CMK (cell line): ENCODE results near the gene PFDN2.

ENCODE experiments used
- DNase-seq: peaks from one replicate; pipeline ENCODE4 v3.0.0-alpha.2; 2010; ENCODE audit warnings: low read depth

PFDN2 gene

DNA sequence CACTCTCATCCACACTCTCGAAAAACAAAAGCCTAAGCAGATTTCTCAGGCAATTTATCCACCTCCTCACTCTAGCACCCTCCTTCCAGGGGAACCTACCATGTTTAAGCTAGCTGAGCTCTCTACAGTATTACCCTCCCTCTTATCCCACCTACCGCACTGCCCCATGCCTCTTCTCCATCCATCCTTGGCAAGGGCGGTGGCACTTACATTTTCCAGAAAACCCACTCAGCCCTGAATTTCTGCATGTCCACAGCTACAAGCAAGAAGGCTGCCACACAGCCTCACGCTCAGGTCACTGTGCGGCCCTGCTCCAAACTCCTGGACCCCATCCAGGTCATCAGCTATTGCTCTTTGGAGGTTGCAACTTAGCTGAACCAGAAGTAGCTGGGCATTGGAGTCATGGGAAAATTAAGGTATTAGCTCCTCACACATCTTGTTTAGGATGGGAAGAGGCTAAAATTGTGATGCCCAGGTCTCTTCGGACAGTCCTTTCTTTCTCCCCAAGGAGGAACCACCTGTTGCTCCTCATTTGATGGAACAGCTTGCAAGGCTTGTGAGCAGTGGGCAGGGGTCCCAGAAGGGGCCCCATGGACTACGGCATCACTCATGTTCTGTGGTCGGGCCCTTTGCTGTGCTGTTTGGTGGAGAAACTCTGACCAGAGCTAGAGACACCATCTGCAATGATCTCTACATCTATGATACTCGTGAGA lies 18.6 kb downstream of the PFDN2 start:
- no peak for DNase-seq

DNA sequence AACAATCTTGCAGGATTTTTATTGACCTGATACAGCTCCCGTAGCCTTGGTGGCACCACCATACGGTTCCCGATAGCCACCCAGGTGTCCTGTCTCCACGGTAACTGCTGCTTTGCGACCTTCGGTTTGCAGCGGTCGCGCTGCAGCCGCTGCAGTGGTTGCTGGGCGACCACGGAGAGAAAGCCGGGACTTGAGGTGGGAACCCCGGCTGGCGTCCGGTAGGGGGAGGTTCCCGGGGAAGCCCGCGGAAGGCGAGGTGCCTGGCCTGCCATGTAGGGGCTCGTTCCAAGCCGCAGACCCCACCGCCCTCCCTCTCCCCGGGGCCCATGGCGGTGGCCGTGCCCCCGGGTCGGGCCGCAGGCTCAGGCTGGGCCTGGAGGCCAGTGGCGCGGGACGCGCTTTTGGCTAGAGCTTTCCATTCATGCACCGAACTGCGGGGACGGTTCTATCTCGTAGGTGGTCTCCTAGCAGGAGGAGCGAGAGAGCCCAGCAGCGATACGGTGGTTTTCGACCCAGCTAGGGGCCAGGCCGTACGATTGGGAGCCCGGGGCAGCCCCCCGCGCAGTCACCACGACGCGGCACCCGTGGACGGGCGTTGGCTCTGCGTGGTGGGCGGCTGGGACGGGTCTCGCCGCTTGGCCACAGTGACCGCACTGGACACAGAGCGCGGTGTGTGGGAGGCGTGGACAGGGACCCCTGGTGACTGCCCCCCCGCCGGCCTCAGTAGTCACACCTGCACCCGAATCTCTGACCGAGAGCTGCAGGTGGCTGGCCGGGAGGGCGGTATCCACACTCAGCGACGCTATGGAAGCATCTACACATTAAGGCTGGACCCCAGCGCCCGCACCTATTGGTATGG lies 19.4 kb downstream of the PFDN2 start, which contains the start of gene KLHDC9:
KLHDC9 (plus strand) TSS at position 152 of the 859 bp plus-strand sequence; CDS start at position 327, 175 bp downstream.
- no peak for DNase-seq

DNA sequence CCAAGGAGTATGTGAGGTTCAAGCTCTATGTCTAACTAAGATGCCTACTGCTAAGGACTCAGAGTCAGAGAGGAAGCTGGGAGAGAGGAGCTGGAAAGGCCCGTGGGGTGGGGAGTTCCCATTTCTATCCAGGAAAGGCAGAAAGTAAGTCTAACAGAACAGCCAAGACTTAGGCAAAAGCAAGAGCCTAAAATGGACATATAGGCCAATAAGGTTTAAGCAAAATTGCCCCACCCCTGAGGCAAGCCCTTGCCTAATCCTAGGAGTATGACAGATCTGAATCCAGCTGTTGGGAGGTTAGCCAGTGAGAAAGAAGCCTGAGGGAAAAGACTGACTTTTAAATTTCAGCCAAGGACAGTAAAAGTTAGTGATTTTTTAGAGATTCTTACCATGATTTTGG lies 21.3 kb downstream of the PFDN2 start:
- DNase-seq, result no peak

DNA sequence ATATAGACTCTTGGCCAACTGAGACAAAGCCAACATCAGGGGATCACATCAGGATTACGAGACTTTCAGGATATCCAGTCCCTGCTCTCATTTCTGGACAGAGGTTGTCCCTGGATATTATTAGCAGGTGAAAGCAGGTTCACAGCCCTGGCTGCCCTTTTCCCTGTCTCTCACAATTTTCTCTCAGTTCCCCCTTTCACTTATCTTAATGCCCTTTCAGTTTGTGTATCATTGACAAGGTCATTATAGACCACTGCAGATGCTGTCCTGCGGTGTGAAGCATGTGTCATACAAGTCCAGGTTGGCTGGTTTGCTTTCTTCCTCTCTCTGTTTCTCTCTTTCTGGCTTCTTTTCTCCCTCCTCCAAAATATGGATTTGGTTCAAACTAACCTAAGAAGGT lies 21.8 kb downstream of the PFDN2 start:
- no peak for DNase-seq

DNA sequence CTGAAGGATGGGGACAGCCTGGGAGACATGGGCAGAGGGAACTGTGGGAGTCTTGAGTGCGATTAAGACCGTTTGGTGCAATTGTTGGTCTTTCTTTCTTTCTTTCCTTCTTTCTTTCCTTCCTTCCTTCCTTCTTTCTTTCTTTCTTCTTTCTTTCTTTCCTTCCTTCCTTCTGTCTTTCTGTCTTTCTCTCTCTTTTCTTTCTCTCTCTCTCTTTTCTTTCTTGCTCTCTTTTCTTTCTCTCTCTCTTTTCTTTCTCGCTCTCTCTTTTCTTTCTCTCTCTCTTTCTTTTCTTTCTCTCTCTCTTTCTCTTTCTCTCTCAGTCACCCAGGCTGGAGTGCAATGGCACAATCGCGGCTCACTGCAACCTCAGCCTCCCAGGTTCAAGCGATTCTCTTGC lies 22.6 kb downstream of the PFDN2 start:
- DNase-seq, result no peak

DNA sequence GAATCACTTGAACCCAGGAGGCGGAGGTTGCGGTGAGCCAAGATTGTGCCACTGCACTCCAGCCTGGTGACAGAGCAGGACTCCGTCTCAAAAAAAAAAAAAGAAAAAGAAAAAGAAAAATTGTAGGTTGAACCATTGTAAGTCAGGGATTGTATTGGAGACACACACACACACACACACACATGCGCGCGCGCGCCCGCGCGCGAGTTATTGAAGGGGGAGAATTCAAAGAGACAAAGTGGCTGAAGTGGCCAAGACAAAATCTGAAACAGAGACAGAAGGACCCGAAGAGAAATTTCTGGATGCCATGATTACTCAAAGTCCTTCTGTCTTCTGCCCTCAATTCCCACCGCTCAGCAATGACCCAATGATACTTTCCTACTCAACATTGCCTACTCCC lies 23.4 kb downstream of the PFDN2 start:
- DNase-seq, result no peak

DNA sequence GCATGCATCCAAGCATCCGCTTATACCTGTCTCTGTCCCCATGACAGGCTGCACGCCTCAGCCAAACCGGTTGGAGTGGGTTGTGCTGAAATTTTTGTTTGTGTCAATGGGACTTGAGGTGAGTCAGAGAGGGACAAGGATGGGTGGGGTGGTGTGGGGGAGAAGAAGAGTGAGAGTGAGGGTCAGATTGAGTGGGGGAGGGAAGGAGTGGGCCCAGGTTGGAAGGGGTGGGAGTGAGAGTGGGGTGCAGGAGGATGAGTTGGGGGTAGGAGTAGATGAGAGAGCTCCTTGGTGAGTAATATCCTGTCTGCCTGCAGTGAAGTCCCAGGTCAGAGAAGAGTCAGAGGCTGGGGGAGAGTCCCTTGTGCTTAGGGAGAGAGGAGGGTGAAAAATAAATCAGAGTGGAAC lies 25.2 kb downstream of the PFDN2 start:
- no peak for DNase-seq

DNA sequence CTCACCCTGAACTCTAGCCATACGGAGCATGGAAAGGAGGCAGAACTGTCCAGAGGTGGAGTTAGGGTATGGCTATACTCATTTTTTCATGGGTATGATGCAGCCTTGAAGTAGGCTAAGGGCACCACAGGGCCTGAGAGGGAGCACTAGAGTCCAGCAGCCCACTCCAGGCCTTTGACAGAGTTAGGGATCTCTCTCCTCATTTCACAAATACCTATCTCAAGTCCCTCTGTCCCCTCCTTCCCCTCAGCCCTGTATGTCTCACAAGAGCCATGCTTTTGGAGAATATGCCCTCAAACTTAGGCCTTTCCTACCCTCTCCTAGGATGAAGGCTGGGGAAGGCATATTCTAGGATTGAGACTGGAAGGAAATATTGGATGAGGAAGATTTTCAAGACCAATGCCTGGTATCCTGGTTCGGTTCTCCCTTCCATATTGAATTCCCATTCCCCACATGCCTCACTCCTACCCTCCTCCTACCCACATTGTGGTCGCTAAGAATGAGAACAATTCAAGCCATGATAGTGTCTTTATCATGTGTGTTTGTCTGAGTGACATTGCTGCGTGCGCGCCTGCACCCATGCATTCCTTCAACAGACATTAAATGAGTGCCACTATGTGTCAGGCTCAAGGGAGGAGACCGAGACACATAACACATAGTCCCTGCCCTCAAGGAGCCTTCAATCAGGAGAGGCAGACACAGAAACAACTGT lies 25.9 kb downstream of the PFDN2 start:
- DNase-seq, result no peak

DNA sequence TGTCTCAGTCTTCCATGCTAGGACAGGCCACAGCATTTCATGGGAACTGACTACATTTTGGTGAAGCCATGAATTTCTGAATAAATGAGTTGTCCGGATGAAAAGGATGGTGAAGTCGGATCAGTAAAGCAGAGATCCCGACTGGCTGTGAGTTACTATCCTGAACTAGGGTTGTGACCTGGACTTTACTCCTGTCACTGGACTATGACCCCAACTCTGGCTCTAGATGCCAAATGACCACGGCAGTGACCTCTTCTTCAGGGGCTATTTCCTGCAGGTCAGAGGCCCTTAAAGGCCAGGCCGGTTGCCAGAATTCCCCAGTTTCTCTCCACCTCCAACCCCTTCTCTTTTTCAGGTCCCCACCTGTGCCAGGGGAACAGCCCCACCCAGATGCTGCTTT lies 26.7 kb downstream of the PFDN2 start:
- no peak for DNase-seq

DNA sequence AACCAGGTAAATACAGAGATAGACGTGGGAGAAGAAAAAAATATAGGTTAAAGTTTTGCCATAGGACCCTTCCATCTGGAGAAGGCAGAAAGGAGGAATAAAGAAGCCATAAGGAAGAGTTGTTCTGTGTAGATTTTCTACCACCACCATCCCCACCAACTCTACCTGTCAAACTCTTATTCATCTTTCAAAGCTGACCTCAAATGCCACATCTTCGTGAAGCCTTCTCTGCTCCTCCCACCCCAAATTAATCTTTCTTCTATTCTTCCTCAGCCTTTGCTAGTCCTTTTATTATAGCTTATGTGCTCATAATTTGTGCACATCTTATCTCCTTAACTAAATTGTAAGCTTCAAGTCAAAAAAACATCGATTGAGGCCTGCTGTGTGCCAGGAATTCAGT lies 27.2 kb downstream of the PFDN2 start:
- no peak for DNase-seq

DNA sequence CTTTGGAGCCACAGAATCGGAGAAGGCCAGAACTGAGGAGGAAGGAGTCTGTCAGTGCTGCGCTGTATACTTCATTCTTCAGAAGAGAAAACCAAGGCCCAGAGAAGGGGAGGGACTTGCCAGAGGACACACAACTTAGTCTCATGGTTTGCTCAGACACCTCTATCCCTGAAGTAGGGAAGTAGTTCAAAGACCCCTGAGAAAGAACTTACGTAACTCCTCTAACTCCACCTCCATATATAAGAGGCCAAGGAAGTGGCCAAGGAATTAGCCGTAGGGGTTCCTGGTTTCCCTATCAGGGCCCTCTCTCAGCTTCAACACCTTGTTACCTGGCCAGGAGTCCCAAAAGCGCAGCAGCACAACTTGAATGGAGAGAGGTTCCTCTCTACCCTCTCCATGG lies 27.9 kb downstream of the PFDN2 start:
- no peak for DNase-seq

DNA sequence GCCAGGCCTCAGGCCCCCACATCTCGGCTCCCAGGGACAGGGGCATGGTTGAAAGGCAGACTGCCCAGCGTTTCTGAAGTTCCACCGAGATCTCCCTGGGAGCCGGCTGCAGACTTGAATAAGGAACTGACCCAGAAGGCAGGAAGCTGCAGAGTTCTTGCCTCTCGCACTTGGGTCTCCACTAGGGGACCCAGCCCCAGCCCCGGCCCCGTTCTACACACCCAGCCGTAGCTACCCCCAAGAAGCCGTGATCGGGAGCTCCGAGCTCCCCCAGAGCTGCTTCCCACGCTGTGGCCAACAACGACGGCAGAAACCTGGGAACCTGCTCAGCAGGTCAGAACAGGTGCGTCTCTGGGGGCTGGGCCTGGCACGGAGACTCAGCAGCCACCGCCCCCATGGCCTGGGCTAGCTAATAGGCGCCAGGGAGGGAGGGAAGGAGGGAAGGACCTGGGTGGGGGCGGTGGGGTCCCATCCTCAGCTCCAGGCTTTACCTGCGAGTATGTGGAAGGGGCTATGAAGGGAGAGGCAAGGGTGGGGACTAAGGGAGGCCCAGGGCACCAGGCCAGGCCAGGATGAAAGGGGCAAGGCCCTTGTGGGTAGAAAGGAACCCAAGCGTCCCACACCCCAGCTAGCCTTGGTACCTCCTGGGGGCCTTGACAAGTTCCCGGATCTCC lies 28.4 kb downstream of the PFDN2 start, which contains the start of gene NECTIN4:
NECTIN4 (minus strand) TSS at position 308 of the 674 bp plus-strand sequence; CDS start at position 46, 262 bp downstream.
- no peak for DNase-seq

DNA sequence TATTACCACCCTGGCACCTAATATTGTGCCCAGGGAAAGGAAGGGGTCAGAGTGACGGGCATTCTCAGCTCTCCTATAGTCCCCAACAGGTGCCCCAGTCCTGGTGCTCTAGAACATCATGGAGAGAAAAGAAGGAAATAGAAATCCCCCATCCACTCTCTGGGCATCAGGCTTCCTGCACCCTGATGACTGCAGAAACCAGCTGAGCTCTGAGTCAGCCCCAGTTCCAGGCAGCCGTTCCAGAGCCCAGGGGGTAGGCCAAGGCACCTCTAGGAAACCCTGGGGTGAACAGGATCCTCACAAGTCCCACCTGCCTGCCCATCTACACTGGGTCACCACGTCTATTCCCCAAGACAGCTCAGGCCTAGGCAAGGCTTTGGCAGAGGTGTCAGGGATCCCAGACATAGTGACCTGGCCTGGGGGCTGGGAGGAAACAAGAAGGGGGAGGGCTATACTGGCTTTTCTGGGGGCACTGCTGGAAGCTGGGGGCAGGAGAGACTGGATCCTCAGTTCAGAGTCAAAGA lies 29.2 kb downstream of the PFDN2 start:
- DNase-seq, result no peak

DNA sequence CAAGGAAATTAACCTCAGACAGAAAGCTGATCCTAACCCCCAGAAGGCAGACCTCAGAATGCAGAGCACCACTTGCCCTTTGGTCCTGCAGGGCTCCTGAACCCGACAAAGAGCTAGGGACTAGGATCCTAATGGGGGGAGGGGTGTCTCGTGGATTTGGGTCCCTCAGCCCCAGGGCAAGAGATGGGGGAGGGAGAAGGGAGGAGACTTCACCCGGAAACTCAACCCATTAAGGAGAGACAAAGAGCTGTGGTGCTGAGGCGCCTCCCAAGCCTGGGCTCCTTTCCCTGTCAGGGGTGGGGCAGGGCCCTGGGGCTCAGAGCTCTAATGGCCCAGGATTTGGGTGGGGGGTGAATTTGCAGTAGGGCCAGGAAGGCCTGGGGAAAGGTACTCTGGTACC lies 31.4 kb downstream of the PFDN2 start:
- DNase-seq, result no peak

DNA sequence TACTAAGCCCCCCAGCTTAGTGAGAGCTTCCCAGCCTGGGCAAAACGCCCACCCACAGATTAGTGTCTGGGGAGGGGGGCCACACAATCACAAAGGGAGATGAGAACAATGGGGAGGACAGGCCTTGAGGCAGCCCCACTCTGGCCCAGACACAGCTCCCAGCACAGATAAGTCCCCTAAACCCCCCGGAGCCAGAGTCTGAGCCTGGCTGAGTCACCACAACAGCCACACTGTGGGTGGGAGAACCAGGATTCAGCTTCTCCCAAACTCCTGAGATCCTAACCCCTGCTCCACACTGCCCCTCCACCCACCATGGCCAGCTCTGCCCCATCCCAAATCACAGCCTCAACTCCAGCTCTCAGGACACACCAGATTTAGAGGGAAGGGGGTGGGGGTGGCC lies 32.7 kb downstream of the PFDN2 start:
- DNase-seq, result no peak

DNA sequence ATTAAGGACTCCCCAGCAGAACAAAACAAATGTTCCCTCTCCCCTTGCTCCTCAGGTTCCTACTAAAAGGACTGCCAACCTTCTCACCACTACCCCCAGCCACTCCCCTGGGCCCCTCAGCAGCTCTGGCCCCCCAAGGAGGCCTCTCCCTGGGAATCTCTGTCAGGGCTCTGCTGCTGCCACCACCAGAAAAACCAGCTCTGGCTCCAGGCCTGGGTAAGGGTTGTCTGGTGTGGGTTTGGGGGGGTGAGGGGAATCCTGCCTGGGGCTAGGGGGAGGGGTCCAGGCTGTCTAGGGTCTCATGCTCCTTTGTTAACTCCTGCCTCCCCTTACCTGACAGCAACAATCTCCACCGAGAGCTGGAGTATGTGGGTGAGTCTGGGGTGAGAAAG lies 33.2 kb downstream of the PFDN2 start:
- no peak for DNase-seq

DNA sequence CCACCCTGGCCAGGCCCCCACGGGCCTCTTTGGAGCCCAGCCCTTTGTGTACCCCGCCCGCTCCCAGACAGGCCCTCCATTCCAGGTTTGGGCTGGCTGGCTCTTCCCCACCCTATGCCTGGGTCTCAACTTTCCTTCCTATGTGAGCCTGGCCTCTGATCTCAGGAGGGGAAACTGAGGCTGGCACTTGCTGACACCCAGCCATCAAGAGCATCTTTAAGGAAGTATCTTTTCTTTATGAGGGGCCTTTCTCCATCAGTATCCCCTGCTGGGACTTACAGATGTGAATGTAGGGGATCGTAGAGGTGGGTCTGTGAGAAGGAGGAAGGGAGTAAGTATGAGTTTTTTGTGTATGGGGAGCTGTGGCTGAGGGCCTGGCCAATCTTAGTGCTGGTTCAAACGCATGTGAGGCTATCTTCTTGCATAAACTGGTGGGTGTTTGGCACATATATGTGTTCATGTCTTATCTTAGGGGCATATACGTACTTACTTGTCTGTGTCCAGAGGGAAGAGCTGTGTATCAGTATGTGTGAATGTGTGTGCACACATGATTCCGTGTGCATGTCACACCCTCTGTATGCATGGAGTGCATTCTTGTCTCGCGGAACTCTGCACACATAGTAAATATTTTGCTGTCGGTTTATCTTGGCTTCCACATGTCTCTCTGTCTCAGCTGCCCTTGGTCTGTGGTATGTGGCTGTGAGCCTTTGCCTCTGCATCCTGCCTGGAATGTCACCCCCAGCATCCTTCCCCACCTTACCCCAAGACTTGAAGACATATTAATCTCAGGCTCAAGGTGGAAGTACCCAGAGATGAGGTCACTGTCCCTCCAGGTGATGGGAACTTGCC lies 33.9 kb downstream of the PFDN2 start:
- DNase-seq, result no peak

DNA sequence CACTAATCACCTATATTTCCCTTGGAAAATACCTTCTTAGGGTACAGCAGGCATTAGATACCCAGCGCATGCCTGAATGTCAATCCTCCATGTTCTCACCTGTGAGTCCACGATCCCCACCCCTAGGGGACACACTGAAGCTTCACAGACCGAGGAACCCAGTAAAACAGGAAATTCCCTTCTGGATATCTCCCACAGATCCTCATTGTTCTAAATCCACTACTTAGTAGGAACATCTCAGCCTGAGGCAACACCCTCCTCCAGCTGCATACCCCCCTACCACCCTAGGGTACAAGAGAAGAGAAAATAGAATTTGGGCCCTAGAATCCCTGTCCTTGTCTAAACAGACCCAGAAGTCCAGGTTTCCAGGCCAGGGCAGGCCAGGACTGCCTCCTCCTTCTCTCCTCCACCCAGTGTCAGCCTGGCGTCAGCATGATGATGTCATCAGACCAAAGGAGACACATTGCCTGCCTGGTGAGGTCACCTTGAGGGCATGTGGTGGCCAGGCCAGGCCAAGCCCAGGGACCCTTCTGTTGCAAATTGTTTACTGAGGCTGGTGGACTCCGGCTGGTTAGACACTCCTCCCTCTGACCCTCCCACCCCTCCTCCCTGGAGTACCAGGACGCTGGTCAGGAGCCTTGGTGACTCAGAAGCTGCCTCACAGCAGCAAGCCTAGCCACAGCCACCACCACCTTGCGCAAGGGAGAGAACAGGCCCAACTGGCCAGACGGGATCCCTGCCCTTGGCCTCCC lies 34.7 kb downstream of the PFDN2 start:
- DNase-seq, result no peak

DNA sequence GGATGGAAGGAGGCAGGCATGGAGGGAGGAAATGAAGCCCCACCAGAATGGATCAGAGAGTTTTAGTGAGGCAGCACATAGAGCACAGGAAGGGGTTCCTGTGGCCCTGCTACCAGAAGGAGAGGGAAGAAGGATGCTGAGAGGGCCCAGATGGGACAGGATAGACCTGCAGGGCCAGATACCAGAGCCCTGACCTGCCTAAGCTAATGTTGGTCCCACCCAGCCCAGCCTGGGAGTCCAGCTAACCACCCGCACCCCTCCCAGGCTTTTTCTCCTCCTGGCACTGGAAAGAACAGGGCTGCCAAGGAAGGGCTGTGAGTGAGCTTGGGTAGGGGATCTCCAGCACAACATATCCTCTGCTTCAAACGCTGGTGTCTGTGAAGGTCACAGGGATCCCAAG lies 35.4 kb downstream of the PFDN2 start:
- no peak for DNase-seq

DNA sequence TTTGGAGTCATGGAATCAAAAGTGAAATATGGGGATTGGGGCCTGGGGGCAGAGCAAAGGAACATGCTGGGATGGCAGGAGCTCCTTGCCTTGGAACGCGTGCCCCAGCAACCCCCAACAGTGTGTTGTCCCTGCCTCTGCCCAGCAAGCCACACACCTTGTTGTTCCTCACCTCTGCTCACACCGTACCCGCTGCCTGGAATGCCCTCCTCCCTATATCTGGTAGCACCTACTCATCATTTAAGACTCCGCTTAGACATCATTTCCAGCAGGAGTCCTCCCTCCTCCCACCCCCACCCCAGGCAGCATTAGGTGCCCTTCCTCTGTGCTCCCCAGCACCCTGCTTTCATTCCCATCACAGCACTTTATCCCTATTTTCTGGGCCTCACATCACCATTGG lies 36.3 kb downstream of the PFDN2 start:
- no peak for DNase-seq
